Pancreas (tissue), 10 donors: ENCODE data around the gene MGARP. TPM values are rescaled to one million over a fixed set of nuclear protein-coding genes. Genes with fewer than 3 reads are reported as not detected.
A peak's percentile ranks its signal among the peaks of the same experiment; 100 is the strongest.

Experiments used
- ATAC-seq, 4 donors: fragments of 200-7000 bp; cut with Tn5 transposase; one replicate each; pipeline versions ENCODE4 v1.8.0 to v1.9.1; 2020; ENCODE audit warnings: mild to moderate bottlenecking in 4 of 4, moderate library complexity in 4 of 4
- DNase-seq, 6 donors: peaks; one replicate each; pipeline ENCODE4 v3.0.0-alpha.2; 2020
- FAIRE-seq: peaks from 2 replicates; lab custom pipeline; 2012; peaks lifted over from hg19 to GRCh38; lab: Jason Lieb, UNC
- H3K27ac ChIP-seq, 4 donors: fragments of 200-600 bp; sonication (generic); 1 replicate in 3 of 4; 2 replicates in 1 of 4; pipeline versions ENCODE4 v1.5.0 to v1.8.0; 2020
- H3K27me3 ChIP-seq, 4 donors: fragments of 200-600 bp; one replicate each; pipeline ENCODE4 v1.8.0; 2021
- H3K36me3 ChIP-seq, 3 donors: fragments of 200-600 bp; sonication (generic) in 1 of 3; one replicate each; pipeline versions ENCODE4 v1.5.0 to v1.8.0; 2020 to 2021
- H3K4me1 ChIP-seq, 3 donors: fragments of 200-600 bp; one replicate each; pipeline ENCODE4 v1.8.0; 2021
- H3K4me3 ChIP-seq, 4 donors: fragments of 200-600 bp; sonication (generic) in 2 of 4; one replicate each; pipeline versions ENCODE4 v1.5.0 to v1.8.0; 2020 to 2021
- H3K9me3 ChIP-seq, 4 donors: fragments of 200-600 bp; one replicate each; pipeline ENCODE4 v1.8.0; 2021
- WGBS, 2 donors: extraction: QIAGEN DNeasy Blood & Tissue Kit; methylation state at CpG; one replicate each; pipeline ENCODE4 v1.1.7; 2013; 5-methylcytosine and 5-hydroxymethylcytosine counted together
- intact Hi-C, 3 donors: fragments of 100-400 bp; cut with DNase I; formaldehyde crosslinking; loops; one replicate each; pipeline versions ENCODE4 v1.11.1 to v1.14.2; 2022
- polyA plus RNA-seq, 2 donors: library from polyadenylated mRNA; stranded (reverse); fragments of 200-250 nt; gene quantifications; one replicate each; pipeline ENCODE4 v1.2.3, GENCODE V29; 2013
- total RNA-seq, 6 donors: library from RNA; stranded (reverse); fragmentation: NEBNext Ultra II Directional in 4 of 6; extraction: Animal tissue kit (Norgen Biotek cat#: 25700) in 4 of 6; gene quantifications; one replicate each; pipeline versions ENCODE4 v1.2.1 to v1.2.4, GENCODE V29; 2021 to 2023
- TF ChIP-seq, protein P1 (sequence below), 4 donors: fragments of 200-600 bp; sonication (generic) in 3 of 4; IDR thresholded peaks; one replicate each; pipeline versions ENCODE4 v1.5.0 to v1.8.0; 2021; ENCODE audit warnings: antibody characterized with exemption in 4 of 4
- donor health status: healthy with polysubstance abuse.
- donor health status: DM: no; HTN: no; CAD: no; lungs with moderate emphysema.
- donor health status: DM: no; HTN: no; CAD: no.
- donor health status: control.
- donor health status: control.
- donor health status: Bipolar disorder and iron deficiency.
- donor health status: DM: yes; HTN: yes; CAD: no.
- donor health status: DM: no; HTN: no; CAD: no.
- donor health status: DM: no; HTN: no; CAD: no.
- donor health status: DM: yes; HTN: yes; CAD: no.

The MGARP gene
- total and polyA plus RNA-seq, 8 donors, result 0.25 to 0.49 (median 0.35) TPM; not detected in 4

DNA sequence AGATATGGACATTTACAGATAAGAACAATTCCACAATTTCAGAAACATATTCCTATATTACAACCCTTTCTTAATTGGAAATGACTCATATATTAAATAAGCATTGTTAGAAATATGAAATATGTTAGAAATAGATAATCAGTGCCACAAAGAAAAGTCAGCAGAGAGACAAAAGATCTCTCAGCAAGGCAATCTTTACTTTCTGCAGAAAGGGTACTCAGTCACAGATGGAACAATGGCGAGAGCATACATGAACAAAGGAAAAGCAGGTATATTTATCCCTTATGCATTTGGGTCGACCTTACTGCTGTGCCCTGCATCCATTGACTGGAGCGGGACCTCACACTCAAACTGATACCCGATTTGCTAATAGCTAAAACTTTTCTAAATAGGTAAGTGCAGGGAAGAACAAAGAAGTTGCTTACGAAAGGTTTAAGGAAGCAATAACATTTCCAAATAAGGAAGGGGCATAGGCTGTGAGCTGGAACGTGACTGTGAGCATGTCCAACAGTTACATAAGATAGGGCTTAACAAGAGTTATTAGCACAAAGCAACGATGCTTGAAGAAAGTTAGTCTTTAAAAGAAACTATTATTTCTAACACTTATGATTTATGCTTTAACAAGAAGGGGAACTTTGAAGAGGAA lies 40.8 kb downstream of the MGARP start:
- DNase-seq (no peak), ATAC-seq (no peak), FAIRE-seq (no peak)
- TF ChIP-seq, protein P1, sequence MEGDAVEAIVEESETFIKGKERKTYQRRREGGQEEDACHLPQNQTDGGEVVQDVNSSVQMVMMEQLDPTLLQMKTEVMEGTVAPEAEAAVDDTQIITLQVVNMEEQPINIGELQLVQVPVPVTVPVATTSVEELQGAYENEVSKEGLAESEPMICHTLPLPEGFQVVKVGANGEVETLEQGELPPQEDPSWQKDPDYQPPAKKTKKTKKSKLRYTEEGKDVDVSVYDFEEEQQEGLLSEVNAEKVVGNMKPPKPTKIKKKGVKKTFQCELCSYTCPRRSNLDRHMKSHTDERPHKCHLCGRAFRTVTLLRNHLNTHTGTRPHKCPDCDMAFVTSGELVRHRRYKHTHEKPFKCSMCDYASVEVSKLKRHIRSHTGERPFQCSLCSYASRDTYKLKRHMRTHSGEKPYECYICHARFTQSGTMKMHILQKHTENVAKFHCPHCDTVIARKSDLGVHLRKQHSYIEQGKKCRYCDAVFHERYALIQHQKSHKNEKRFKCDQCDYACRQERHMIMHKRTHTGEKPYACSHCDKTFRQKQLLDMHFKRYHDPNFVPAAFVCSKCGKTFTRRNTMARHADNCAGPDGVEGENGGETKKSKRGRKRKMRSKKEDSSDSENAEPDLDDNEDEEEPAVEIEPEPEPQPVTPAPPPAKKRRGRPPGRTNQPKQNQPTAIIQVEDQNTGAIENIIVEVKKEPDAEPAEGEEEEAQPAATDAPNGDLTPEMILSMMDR (IDR thresholded peaks at IDR 0.05), result no peak
- peaks cover 0 to 4% (median 0%) of the 10 kb centered on the region in 3 donors for H3K4me1 ChIP-seq
- H3K36me3 ChIP-seq, result no peaks in the 10 kb centered on the region
- intact Hi-C loops, result no loop called here
- H3K27me3 ChIP-seq, result no peaks in the 10 kb centered on the region
- 85 to 88% methylated on average over 7 of the region's 7 CpGs for WGBS, 2 donors
- no peak overlapping the region for H3K4me3 ChIP-seq
- no peak overlapping the region for H3K27ac ChIP-seq
- H3K9me3 ChIP-seq, result no peaks in the 10 kb centered on the region

DNA sequence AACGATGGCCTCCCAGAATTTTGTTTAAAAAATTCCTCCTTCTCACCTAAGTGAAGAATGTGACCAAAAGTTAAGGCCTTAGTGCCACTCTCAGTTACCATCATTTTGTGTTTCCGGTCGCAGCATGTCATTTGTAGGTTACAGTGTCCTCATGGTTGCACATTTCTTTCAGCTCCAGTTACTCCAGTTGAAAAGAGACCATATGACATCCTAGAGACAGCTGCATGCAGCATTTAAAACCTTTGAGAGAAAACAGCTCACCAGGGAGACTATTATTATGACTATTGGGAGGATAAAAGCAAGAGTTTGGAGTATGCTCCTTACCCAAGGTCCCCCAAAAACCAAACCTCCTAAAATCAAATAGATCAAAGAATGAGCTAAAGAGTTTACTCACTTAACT lies 45.8 kb downstream of the MGARP start:
- intact Hi-C loops, result no loop called here
- FAIRE-seq (no peak), DNase-seq (no peak), ATAC-seq (no peak)
- Histone ChIP-seq H3K36me3 (no peaks in the 10 kb centered on the region), H3K4me1 (no peaks in the 10 kb centered on the region), H3K9me3 (no peaks in the 10 kb centered on the region), H3K27ac (no peak overlapping the region), H3K4me3 (no peak overlapping the region), H3K27me3 (no peaks in the 10 kb centered on the region)
- TF ChIP-seq, protein P1 (IDR thresholded peaks at IDR 0.05), result no peak
- 65 to 74% methylated on average over 3 of the region's 3 CpGs for WGBS, 2 donors

- DNase-seq, result no peak
- 29 to 30% methylated on average over 3 of the region's 3 CpGs for WGBS, 2 donors
- Histone ChIP-seq H3K9me3 (no peaks in the 10 kb centered on the region), H3K36me3 (no peaks in the 10 kb centered on the region), H3K4me3 (no peak overlapping the region), H3K27me3 (no peaks in the 10 kb centered on the region), H3K4me1 (no peaks in the 10 kb centered on the region), H3K27ac (no peak overlapping the region)
- FAIRE-seq, result peak; percentile 97
- peak; percentile 58 to 89 (median 86) for ATAC-seq
- intact Hi-C loops, result no loop called here
- TF ChIP-seq, protein P1 (IDR thresholded peaks at IDR 0.05), result peak; percentile 32 to 73 (median 58)
These were observed 50.4 kb downstream of the MGARP start for GRCh38 chr4:139229534-139230039.

DNA sequence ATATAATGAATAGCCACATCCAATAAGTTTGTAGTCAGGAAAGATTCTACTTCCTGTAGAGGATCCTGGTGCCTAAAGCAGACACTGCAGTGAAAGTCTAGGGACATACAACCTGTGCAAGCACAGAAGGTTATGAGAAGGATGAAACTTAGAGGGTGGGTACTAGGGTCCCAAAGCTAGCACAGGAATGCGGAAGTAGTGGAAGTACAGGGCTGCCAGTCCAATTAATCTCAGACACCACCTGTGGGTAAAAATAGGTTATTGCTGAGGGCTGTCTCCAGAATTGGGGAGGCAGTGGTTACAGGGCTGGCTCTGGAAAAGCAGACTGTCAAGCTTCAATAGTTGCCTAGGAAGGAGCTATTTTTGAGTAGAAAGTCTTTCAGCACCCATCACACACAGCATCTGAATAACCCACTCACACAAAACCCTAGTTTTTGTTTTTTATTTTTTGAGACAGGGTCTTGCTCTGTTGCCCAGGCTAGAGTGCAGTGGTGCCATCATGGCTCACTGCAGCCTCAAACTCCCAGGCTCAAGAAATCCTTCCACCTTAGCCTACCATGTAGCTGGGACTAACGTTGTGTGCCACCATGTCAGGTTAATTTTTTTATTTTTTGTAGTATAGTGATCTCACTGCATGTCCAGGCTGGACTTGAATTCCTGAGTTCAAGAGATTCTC lies 52.2 kb downstream of the MGARP start:
- Histone ChIP-seq H3K9me3 (no peaks in the 10 kb centered on the region), H3K27ac (no peak overlapping the region), H3K27me3 (no peaks in the 10 kb centered on the region), H3K36me3 (no peaks in the 10 kb centered on the region), H3K4me1 (no peaks in the 10 kb centered on the region), H3K4me3 (no peak overlapping the region)
- ATAC-seq (peak in 3 of 4 donors; percentile 55 to 65 (median 55)), FAIRE-seq (no peak), DNase-seq (no peak)
- intact Hi-C loops, result no loop called here
- TF ChIP-seq, protein P1 (IDR thresholded peaks at IDR 0.05), result peak in 1 of 4 donors; percentile 7
- WGBS, 2 donors, result 24 to 33% methylated on average over 2 of the region's 2 CpGs
